Endometrium (tissue), 2 donors: ENCODE measurements around the gene AKR1B1.
"Not testable (repeated sequence)": the region's sequence is repeated elsewhere in the genome, so short reads cannot be mapped to it uniquely, and the experiment has no call there.

Experiments
- FAIRE-seq: peaks from 2 replicates; lab custom pipeline; 2012; peaks lifted over from hg19 to GRCh38; lab: Jason Lieb, UNC
- donor health status: control.
- donor health status: control.

AKR1B1 gene

GRCh38 chr7:134458806-134459698 is at the start of gene AKR1B1:
Gene AKR1B1, minus strand, starts transcription at chr7:134459100. Its CDS starts 38 bp downstream, at chr7:134459062.
- FAIRE-seq = no peak

- no peak for FAIRE-seq
Measured at GRCh38 chr7:134505856-134506255, 47.0 kb upstream of the AKR1B1 start.

GRCh38 chr7:134504660-134505164 is 45.8 kb upstream of the AKR1B1 start:
- FAIRE-seq = no peak

DNA sequence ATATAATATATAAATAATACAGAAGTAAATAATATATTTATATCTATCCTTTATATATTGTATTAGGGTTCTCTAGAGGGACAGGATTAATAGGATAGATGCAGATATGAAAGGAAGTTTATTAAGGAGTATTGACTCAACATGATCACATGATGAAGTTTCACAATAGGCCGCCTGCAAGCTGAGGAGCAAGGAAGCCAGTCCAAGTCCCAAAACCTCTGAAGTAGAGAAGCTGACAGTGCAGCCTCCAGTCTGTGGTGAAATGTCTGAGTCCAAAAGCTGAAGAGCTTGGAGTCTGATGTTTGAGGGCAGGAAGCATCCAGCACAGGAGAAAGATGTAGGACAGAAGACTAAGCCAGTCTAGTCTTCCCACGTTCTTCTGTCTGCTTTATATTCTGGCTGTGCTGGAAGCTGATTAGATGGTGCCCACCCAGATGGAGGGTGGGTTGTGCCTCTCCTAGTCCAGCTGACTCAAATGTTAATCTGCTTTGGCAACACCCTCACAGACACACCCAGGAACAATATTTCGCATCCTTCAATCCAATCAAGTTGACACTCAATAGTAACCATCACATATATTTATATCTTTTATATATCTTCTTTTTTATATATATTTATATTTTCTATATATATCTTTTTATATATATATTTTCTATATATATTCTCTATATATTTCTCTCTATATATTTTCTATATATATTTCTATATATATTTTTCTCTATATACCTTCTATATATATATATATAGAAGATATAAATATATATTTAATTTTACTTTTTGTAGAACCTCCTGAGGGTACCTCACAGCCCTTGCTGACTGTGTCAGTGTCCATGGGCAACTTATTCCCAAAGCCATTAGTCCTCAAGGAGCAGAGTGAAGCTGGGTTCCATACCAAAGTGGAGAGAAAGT is 43.8 kb upstream of the AKR1B1 start:
- FAIRE-seq = no peak

DNA sequence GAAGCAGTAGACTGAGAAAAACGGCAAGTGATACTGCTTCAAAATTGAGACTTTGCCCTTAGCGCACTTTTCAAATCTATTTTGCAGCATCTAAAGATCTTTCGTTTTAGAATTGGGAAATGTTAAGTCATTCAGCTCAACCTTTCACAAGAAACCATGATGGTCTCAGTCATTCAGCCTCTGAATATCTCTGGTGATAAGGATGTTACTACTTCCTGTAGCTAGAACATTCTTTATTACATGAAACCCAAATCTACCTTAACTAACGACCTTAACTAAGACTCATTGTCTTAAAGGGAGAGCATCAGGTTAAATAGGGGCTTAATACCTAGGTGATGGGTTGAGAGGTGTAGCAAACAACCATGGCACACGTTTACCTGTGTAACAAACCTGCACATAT is 42.1 kb upstream of the AKR1B1 start:
- FAIRE-seq = no peak

GRCh38 chr7:134500406-134500805 is 41.5 kb upstream of the AKR1B1 start:
- no peak for FAIRE-seq

- FAIRE-seq = no peak
Measured at GRCh38 chr7:134495546-134495945, 36.6 kb upstream of the AKR1B1 start.

DNA sequence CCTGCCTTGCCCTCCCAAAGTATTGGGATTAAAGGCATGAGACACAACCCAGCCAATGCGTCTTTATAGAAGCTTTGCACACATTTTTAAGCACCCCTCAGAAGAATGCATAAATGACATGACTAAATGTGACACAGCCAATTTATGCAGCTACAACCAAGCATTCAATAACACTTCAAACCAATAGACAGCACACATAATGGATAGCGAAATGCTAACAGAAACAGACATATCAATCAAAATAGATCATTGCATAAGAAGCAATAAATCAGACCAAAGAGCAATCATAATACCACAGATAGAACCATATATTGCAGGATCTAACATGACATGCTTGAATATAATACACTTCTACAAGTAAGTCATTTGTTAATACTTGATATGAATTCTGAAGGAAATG is 34.2 kb upstream of the AKR1B1 start:
- FAIRE-seq = no peak

GRCh38 chr7:134487721-134488120 is 28.8 kb upstream of the AKR1B1 start:
- not testable (repeated sequence) for FAIRE-seq

DNA sequence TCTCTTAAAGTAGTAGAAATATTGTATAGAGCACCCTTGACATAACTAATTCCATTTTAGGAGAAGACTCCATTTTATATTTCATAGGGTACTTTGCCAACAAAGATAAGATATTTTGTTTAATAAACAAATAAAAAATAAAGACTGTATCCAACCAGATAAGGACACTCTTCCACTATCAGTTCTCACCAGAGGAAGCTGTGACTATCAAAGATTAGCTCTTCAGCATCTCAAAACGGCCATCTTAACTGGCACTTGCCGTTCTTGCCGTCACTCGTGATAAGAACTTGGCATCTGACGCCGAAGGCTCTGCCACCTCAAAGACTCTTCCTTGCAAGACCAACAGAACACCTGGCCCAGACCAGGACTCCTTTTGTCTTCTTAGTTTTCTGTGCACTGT is 26.3 kb upstream of the AKR1B1 start:
- no peak for FAIRE-seq

- FAIRE-seq = no peak
Measured at GRCh38 chr7:134483296-134483695, 24.4 kb upstream of the AKR1B1 start.

GRCh38 chr7:134482858-134483257 is 24.0 kb upstream of the AKR1B1 start:
- no peak for FAIRE-seq

GRCh38 chr7:134481167-134481566 is 22.3 kb upstream of the AKR1B1 start:
- no peak for FAIRE-seq

DNA sequence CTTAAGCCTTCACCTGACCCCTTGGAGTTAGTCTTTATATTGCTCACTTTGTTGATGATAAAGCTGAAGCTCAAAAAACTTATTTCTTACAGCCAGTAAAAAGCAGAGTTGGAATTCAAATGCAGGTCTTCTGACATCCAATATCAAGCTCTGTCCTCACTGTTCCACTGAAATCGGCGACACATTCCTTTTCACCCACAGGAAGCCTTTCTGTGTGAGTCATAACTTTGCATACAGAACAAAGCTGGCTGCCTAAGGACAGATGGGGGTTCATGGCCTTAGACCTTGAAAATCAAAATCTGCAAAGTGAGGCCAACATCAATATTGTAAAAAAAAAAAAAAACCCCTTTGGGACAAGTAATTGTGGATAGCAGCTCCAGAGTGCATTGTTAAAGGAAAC is 21.8 kb upstream of the AKR1B1 start:
- no peak for FAIRE-seq

DNA sequence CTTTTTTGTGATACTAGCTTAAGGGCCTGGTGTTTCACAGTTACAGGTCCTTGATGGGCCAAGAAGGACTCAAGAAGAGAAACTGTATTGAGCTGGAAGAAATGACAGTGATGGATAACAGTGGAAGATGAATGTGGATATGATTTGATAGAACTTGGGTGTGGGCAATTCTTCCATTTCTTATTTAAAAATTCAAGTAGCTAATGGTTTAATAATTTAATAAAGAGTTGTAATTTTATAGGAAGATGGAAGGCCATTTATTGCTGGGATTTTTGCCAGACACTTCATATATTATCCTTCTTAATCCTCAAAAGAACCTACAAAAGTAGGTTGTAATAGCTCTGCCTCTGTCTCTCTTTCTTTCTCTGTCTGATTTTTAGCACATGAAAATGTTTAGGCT is 21.3 kb upstream of the AKR1B1 start:
- FAIRE-seq = no peak

- no peak for FAIRE-seq
Measured at GRCh38 chr7:134478707-134479106, 19.8 kb upstream of the AKR1B1 start.

DNA sequence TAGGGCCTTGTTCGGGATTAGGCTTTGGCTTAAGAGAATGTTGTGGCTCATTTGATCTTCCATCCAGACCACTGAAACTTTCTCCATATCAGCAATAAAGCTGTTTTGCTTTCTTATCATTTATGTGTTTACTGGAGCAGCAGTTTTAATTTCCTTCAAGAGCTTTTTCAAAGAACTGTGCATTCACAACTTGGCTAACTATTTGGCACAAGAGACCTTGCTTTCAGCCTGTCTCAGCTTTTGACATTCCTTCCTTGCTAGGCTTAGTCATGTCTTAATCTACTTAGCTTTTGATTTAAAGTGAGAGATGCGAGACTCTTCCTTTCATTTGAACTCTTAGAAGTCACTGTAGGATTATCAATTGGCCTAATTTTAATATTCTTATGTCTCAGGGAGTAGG is 19.1 kb upstream of the AKR1B1 start:
- no peak for FAIRE-seq

DNA sequence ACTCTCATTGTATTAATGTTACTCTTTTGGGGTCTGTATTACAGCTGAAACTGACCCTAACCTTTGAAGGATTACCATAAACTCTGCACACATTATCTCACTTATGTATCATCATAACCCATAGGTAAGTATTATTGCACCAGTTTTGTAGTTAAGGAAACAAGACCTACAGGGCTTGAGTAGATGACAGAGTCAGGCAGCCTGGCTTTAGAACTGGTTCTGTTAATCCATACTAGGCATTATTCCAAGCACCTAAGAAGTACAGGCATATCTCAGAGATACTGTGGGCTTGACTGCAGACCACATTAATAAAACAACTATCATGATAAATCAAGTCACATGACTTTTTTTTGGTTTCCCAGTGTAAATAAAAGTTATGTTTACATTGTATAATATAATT is 17.1 kb upstream of the AKR1B1 start:
- FAIRE-seq = no peak

- FAIRE-seq = no peak
Measured at GRCh38 chr7:134474828-134475227, 15.9 kb upstream of the AKR1B1 start.

DNA sequence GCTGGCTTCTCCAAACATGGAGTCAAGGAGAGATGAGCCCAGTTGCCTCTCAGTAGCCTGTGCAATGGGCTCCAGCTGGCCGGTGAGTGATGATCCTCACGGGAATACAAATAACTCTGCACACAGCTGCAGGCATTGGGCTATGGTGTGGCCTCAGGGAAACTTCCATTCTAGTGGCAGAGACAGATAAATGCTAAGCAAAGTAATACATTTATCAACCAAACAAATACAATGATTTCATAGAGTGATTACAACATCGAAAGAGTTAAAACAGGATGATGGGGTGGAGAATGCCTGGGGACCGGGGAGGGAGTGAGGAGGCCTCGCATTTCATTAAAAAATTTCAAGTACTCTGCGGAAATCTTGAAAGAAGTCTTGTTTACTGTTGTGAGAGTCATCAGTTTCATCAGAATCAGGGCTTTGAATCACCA is 15.0 kb upstream of the AKR1B1 start:
- no peak for FAIRE-seq

GRCh38 chr7:134472572-134473244 is 13.8 kb upstream of the AKR1B1 start:
- FAIRE-seq = no peak

- FAIRE-seq = no peak
Measured at GRCh38 chr7:134470864-134471263, 12.0 kb upstream of the AKR1B1 start.
